Neutrophil (primary cell): ENCODE results near the gene GARIN5A.

Source experiments
- H3K27ac ChIP-seq: fragments of 200-600 bp; sonication (generic); 2 replicates; pipeline ENCODE4 v1.5.1; 2016; ENCODE audit warnings: mild to moderate bottlenecking, moderate library complexity
- H3K27me3 ChIP-seq: fragments of 200-600 bp; sonication (generic); 2 replicates; pipeline ENCODE4 v1.6.0; 2016; ENCODE audit warnings: mild to moderate bottlenecking
- H3K36me3 ChIP-seq: fragments of 200-600 bp; sonication (generic); 2 replicates; pipeline ENCODE4 v1.5.1; 2017
- H3K4me1 ChIP-seq, 2 experiments: fragments of 200-600 bp in 1 of 2; sonication (generic) in 1 of 2; 1 replicate in 1 of 2; 2 replicates in 1 of 2; pipeline versions ENCODE4 v1.5.1 to v1.6.1; 2013 to 2016; ENCODE audit warnings: low read depth in 1 of 2, low read length in 1 of 2, mild to moderate bottlenecking in 1 of 2, moderate library complexity in 1 of 2; ENCODE audit not compliant: control insufficient read depth in 1 of 2, insufficient read depth in 1 of 2
- H3K4me3 ChIP-seq, 2 experiments: fragments of 200-600 bp in 1 of 2; sonication (generic) in 1 of 2; 1 replicate in 1 of 2; 2 replicates in 1 of 2; pipeline ENCODE4 v1.5.1; 2013 to 2016; ENCODE audit warnings: low read depth in 1 of 2, low read length in 1 of 2, mild to moderate bottlenecking in 1 of 2, moderate library complexity in 1 of 2
- H3K9me3 ChIP-seq: fragments of 200-600 bp; sonication (generic); 2 replicates; pipeline ENCODE4 v1.5.1; 2016
- CTCF ChIP-seq: fragments of 200-600 bp; sonication (generic); IDR thresholded peaks from 2 replicates; pipeline ENCODE4 v1.5.1; 2016; ENCODE audit warnings: antibody characterized with exemption

GARIN5A gene

GRCh38 chr19:50476224-50476906 lies at the start of gene GARIN5A, which contains the start of gene EMC10:
Gene GARIN5A (minus strand): TSS chr19:50476848. CDS start chr19:50476388, 460 bp downstream.
Gene EMC10 (plus strand): TSS chr19:50476507. CDS start chr19:50476545, 38 bp downstream.
- peaks cover 8 to 13% of the 10 kb centered on the region in 2 experiments for H3K4me1 ChIP-seq
- peaks cover 26% of the 10 kb centered on the region for H3K36me3 ChIP-seq
- TF ChIP-seq CTCF = no peak
- H3K9me3 ChIP-seq = no peaks in the 10 kb centered on the region
- peak within 1 kb of the TSS; percentile 75 for H3K27ac ChIP-seq
- H3K4me3 ChIP-seq = peak within 1 kb of the TSS; percentile 80 to 82
- no peaks in the 10 kb centered on the region for H3K27me3 ChIP-seq

DNA sequence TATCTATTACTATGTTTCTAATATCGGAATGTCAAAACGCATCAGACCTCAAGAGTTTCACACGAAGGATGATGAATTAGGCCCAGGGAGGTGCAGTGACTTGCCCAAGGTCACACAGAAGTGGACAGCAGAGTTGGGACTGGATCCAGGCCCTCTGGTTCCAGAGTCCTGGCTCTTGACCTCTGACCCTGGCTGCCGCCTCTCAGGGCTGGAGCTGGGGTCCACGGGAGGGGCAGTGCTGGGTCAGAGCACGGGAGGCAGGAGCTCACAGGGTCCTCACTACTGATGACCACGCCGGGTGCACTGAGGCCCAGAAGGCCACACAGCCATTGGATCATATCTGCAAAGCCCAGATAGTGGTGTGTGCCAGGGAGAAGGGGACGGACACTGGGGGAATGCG lies 46.2 kb upstream of the GARIN5A start:
- H3K4me3 ChIP-seq = no peak overlapping the region
- no peaks in the 10 kb centered on the region for H3K9me3 ChIP-seq
- no peak overlapping the region for H3K27ac ChIP-seq
- H3K27me3 ChIP-seq = no peaks in the 10 kb centered on the region
- no peaks in the 10 kb centered on the region for H3K36me3 ChIP-seq
- TF ChIP-seq CTCF = no peak
- H3K4me1 ChIP-seq = no peaks in the 10 kb centered on the region

- Histone ChIP-seq H3K27me3 (peaks cover 18% of the 10 kb centered on the region), H3K4me3 (no peak overlapping the region), H3K4me1 (no peaks in the 10 kb centered on the region), H3K27ac (no peak overlapping the region), H3K36me3 (no peaks in the 10 kb centered on the region), H3K9me3 (no peaks in the 10 kb centered on the region)
- no peak for TF ChIP-seq CTCF
Observed at GRCh38 chr19:50520822-50521465, 44.3 kb upstream of the GARIN5A start.

DNA sequence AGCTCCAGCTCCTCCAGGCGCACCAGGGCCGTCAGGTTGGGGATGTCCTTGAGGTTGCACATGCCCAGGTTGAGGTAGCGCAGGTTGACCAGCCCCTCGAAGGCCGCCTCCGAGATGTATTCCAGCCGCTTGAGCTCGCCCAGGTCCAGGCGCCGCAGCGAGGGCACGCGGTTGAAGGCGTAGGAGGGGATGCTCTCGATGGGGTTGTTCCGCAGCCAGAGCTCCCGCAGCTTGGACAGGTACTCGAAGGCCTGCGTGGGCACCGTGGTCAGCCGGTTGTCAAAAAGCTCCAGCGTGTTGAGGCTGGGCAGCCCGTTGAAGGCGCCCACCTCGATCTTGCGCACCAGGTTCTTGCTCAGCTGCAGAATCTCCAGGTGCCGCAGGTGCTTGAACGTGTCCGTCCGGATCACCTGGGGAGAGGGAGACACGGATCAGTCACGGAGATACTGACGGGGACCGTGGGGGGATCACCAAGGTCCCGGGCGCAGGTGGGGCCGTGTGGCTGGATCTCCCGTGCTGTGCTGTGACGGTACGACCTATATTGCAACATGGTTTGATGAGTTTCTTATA lies 42.4 kb upstream of the GARIN5A start:
- Histone ChIP-seq H3K27me3 (peaks cover 37% of the 10 kb centered on the region), H3K4me3 (no peak overlapping the region), H3K9me3 (no peaks in the 10 kb centered on the region), H3K36me3 (no peaks in the 10 kb centered on the region), H3K27ac (no peak overlapping the region), H3K4me1 (no peaks in the 10 kb centered on the region)
- no peak for TF ChIP-seq CTCF

DNA sequence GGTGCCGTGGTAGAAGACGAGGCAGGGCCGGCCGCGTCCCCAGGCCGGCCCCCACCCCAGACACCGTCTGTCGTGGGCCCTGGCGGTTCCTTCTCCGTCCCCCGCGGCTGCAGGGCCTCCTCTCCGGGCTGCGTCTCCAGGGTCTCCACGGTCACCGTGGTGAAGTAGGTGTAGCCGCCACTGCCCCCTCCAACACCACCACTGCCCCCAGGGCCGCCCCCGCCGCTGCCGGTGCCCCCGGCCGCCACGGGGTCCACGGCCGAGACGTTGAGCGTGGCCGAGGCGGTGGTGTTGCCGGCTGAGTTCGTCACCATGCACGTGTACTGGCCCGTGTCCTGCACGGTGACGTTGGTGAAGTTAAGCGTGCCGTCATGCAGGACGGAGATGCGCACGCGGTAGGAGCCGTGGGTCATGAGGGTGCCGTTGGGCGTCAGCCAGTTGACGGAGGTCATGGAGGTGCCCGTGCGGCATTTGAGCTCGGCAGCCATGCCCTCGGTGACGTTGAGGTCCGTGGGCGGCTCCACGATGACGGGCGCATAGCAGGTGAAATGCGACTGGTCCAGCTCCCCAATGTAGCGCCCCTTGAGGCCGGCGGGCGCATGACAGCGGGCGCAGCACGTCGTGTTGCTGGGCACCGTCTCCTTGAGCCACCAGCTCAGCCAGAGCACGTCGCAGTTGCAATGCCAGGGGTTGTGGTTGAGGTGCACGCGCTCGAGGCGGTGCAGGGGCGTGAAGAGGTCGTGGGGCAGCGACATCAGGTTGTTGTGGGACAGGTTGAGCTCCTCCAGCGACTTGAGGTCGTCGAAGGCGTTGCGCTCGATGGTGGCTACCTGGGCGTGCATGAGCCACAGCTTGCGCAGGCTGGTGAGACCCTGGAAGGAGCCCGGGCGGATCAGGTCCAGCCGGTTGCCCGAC lies 41.7 kb upstream of the GARIN5A start:
- Histone ChIP-seq H3K36me3 (no peaks in the 10 kb centered on the region), H3K27ac (no peak overlapping the region), H3K9me3 (no peaks in the 10 kb centered on the region), H3K27me3 (peaks cover 44% of the 10 kb centered on the region), H3K4me3 (no peak overlapping the region), H3K4me1 (no peaks in the 10 kb centered on the region)
- TF ChIP-seq CTCF = no peak
